ENCODE data around the gene SDK2. TPM values are rescaled to one million over a fixed set of nuclear protein-coding genes. Genes with fewer than 3 reads are reported as not detected.

SDK2 gene
- total and polyA plus RNA-seq, 9 of the 15 experiments (the other 6 are each of a cell fraction or from before 2014, with no cell fraction given): 0.04 TPM; not detected in 8

DNA sequence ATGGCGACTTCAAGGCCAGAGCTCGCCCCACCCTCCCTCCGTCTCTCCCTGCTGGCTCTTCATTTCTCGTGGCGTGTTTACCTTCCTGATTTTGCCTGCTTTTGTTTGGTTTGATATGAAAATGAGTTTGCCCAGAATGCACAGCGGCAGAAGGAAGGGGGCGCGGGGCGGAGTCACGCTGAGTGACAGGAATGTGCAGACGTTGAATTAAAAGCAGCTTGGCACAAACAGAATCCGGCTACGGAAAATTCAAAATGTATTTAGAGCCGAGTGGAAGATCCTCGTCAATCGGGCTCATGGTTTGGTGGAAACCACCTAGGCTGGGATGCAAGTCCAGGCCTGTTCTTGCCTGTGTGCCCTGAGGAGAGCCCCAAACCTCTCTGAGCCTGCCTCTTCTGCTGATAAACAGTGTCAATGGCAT, 102.7 kb downstream of the SDK2 start:
- ATAC-seq: peak; percentile 47
- no peak overlapping the region for H3K9ac ChIP-seq (ENCODE audit: insufficient read depth in 1 of 2, low read depth in 2 of 2, low read length in 2 of 2)
- peaks cover 0 to 55% of the 10 kb centered on the region in 2 experiments; a peak in 3 of 5 replicates for H3K27me3 ChIP-seq (ENCODE audit: control insufficient read depth in 2 of 2, insufficient read depth in 2 of 2, low read length in 2 of 2)

More for the DNA sequence above, 102.7 kb downstream of the SDK2 start:
- POLR2A ChIA-PET: interaction anchor here (0.6 to 0.9 kb wide), 3 partner anchors 14 to 670 kb away, joined by 3 to 4 read pairs (median 4); no protein-coding TSS in a partner anchor
- FAIRE-seq (no peak), DNase-seq (ENCODE audit: extremely low read depth in 1 of 4, low spot score in 3 of 4) (peak in 2 of 4 experiments; percentile 25 to 30)
- in situ Hi-C loops (cut with MboI) (no loop called here), intact Hi-C loops (cut with micrococcal nuclease) (loop anchor here (10.0 kb wide), 1 partner anchor 117 kb away; no protein-coding TSS in a partner anchor)
- H4K20me1 ChIP-seq (replicated peaks; ENCODE audit: control insufficient read depth, insufficient read depth, low read length): peaks cover 8% of the 10 kb centered on the region; the same call in 1 of the 2 replicates
- TF ChIP-seq STAT5B (CRISPR knock-in tag; IDR thresholded peaks at IDR 0.05): no peak
- no peak for TF ChIP-seq GTF2E2 (tag; IDR thresholded peaks at IDR 0.05)
- TF ChIP-seq ARNT (IDR thresholded peaks at IDR 0.05): no peak
- TF ChIP-seq, protein P1, sequence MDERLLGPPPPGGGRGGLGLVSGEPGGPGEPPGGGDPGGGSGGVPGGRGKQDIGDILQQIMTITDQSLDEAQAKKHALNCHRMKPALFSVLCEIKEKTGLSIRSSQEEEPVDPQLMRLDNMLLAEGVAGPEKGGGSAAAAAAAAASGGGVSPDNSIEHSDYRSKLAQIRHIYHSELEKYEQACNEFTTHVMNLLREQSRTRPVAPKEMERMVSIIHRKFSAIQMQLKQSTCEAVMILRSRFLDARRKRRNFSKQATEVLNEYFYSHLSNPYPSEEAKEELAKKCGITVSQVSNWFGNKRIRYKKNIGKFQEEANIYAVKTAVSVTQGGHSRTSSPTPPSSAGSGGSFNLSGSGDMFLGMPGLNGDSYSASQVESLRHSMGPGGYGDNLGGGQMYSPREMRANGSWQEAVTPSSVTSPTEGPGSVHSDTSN (CRISPR knock-in tag; IDR thresholded peaks at IDR 0.05; ENCODE audit: low read depth): no peak
- TF ChIP-seq, protein P1 (tag; conservative IDR thresholded peaks at IDR 0.05; ENCODE audit: low read depth): peak; percentile 45; the same call in 1 of the 2 replicates
- no peak for TF ChIP-seq ZKSCAN3 (CRISPR knock-in tag; IDR thresholded peaks at IDR 0.05)
- TF ChIP-seq, protein P2, sequence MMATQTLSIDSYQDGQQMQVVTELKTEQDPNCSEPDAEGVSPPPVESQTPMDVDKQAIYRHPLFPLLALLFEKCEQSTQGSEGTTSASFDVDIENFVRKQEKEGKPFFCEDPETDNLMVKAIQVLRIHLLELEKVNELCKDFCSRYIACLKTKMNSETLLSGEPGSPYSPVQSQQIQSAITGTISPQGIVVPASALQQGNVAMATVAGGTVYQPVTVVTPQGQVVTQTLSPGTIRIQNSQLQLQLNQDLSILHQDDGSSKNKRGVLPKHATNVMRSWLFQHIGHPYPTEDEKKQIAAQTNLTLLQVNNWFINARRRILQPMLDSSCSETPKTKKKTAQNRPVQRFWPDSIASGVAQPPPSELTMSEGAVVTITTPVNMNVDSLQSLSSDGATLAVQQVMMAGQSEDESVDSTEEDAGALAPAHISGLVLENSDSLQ (IDR thresholded peaks at IDR 0.05): peak; percentile 89
- TF ChIP-seq TRIM24 (IDR thresholded peaks at IDR 0.05): no peak
- TF ChIP-seq ZNF830 (CRISPR knock-in tag; IDR thresholded peaks at IDR 0.05): no peak
- no peak for TF ChIP-seq RB1 (IDR thresholded peaks at IDR 0.05; ENCODE audit: low read depth)
- TF ChIP-seq ZNF217 (CRISPR knock-in tag; IDR thresholded peaks at IDR 0.05): no peak
- no peak for TF ChIP-seq ZNF165 (CRISPR knock-in tag; IDR thresholded peaks at IDR 0.05; ENCODE audit: borderline replicate concordance)
- WGBS (ENCODE audit: insufficient coverage, low coverage, missing lambda C conversion rate): 2% methylated on average over 16 of the region's 16 CpGs
- H3K27ac ChIP-seq (ENCODE audit: extremely low read depth, low read depth, low read length): no peak overlapping the region
- H3K36me3 ChIP-seq (ENCODE audit: control insufficient read depth, insufficient read depth, low read length): no peaks in the 10 kb centered on the region
- no peaks in the 10 kb centered on the region for H3K9me1 ChIP-seq (ENCODE audit: control insufficient read depth, insufficient read depth, low read length)
- H3K9me3 ChIP-seq (replicated peaks; ENCODE audit: control insufficient read depth, insufficient read depth, low read depth, low read length): no peaks in the 10 kb centered on the region
- no TSS peak for BruUV-seq (replicated peaks)
- no peaks in the 10 kb centered on the region for H3K79me2 ChIP-seq (ENCODE audit: control insufficient read depth, insufficient read depth, low read length)
- no peaks in the 10 kb centered on the region for H3K4me1 ChIP-seq (replicated peaks in 1 of 2; ENCODE audit: control insufficient read depth in 2 of 2, insufficient read depth in 2 of 2, low read length in 2 of 2)
- CTCF ChIA-PET (ENCODE audit: low intra/inter-chr PET ratio): no interaction called here
- H2AFZ ChIP-seq (ENCODE audit: low read depth, low read length): no peak overlapping the region
- peak overlapping the region; percentile 17; the same call in 1 of the 2 replicates for H3K4me2 ChIP-seq (ENCODE audit: insufficient read depth, low read length)
- H3K4me3 ChIP-seq: no peak overlapping the region

Measured in K562 (cell line).